NCI-H2227 (cell line): ENCODE data around the gene PTPRJ.

Experiments used
- DNase-seq: peaks from one replicate; lab custom pipeline; 2025; ENCODE audit not compliant: unreplicated experiment; lab: John Stamatoyannopoulos, UW

Gene PTPRJ

DNA sequence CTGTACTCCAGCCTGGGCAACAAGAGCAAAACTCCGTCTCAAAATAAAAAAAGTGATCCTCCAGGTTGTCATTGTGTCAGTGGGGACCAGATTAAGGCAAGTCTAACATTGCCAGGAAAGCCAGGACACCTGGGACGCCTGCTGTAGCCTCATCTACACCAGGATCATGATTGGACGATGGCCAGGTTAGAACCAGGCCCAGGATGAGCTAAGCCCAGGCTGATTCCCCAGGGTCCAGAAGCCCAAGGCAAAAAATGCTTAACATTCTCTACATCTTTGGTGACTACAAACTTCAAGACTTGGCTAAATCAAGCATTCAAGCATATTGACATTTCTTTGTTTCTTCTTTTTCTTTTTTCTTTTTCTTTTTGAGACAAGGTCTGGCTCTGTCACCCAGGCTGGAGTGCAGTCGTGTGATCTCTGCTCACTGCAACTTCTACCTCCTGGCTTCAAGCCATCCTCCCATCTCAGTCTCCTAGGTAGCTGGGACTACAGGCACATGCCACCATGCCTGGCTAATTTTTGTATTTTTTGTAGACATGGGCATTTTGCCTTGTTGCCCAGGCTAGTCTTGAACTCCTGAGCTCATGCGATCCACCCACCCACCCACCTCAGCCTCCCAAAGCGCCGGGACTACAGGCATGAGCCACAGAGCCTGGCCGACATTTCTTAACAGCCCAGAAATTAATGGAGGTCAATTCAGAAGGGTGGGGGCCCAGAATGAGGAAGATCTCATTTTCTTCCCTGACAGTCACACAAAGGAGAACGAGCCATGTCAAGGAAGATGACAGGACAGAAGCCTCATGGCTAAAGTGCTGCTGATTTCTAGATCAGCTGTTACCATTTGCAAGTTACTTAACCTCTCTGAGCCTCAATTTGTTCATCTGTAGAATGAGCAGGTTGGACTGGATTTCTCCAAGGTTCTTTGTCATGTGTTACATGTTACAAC is 12.5 kb upstream of the PTPRJ start:
- DNase-seq: no peak

DNA sequence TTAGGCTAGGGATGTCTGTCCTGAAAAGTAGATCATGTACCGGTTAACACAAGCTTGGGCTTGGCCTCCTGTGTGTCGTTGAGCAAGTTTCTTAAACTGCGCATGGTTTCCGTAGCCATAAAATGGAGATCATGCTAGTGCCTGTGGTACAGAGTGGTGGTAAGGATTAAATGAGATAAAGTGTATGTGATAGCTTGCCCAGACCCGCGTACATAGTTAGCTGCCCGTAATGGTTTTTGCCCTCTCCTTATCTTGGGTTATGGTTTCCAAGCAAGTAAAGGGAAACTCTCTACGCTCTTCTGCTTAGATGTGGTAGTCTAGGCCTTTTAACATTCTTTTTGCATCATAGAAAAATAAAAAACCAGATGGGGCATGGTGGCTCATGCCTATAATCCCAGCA is 11.0 kb upstream of the PTPRJ start:
- no peak for DNase-seq

DNA sequence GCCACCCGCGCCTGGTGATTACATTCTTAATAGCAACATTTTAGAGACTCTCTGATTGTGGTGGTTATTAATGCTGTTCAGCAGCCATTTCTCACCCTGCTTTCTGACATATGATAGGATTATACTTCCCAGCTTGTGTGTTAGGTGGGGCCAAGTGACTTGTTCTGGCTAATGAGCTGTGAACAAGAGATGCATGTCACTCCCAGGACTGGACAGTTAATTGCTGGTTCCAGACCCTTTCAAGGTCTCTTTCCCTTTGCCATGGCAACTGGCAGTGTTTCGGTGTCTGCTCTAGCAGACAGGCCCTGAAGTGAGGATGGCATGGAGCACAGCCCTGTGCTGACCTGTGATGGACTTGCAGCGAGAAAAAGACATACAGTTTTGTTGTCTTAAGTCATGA is 8.9 kb upstream of the PTPRJ start:
- peak; percentile 73 for DNase-seq

DNA sequence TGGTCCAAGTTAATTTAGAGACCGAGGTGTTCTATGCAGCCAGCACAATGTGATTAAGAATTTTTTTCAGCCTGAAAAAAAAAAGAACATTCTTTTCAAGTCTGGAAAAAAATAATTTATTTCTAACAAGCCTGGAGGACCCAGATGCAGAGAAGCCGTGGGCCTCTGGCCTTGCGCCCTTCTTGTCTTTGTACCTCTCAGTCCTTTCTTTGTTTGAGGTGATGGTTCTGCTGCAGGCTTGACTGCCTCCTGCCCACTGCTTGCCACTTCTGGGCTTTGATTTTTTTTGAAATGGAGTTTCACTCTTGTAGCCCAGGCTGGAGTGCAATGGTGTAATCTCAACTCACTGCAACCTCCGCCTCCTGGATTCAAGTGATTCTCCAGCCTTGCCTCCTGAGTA is 7.2 kb upstream of the PTPRJ start:
- DNase-seq: no peak

DNA sequence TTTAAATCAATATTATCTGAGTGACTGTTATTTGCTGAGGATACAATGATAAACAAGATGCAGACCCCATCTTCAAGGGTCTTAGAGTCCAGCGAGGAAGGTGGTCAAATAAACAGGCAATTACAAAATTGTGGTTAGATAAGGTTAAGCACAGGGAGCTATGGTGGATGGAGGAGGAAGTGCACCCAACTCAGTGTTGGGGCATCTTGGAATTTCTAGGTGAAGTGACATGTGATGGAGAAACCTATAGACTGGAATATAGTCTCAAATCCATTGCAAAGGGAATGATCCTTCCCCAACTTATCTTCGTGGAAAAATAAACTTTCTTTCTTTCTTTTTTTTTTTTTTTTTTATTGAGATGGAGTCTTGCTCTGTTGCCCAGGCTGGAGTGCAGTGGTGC is 3.4 kb upstream of the PTPRJ start:
- DNase-seq: no peak

DNA sequence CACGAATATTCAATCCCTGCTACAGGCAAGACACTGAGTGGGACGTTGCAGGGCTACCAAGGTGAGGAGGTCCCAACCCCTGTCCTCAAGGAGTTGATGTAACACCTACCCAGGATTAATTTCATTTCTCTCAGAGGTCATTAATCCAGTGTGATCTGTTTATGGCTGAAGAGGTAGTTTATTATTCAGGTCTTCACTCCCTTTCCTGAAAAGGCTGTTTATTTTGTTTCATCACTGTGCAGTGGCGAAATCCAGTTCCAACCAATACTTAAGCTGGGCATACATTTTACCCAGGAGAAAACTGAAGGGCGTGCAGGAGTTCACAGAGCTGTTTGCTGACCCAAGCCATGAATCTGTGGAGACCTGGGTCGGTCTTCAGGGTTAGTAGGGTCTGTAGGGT is 2.7 kb upstream of the PTPRJ start:
- DNase-seq: no peak

DNA sequence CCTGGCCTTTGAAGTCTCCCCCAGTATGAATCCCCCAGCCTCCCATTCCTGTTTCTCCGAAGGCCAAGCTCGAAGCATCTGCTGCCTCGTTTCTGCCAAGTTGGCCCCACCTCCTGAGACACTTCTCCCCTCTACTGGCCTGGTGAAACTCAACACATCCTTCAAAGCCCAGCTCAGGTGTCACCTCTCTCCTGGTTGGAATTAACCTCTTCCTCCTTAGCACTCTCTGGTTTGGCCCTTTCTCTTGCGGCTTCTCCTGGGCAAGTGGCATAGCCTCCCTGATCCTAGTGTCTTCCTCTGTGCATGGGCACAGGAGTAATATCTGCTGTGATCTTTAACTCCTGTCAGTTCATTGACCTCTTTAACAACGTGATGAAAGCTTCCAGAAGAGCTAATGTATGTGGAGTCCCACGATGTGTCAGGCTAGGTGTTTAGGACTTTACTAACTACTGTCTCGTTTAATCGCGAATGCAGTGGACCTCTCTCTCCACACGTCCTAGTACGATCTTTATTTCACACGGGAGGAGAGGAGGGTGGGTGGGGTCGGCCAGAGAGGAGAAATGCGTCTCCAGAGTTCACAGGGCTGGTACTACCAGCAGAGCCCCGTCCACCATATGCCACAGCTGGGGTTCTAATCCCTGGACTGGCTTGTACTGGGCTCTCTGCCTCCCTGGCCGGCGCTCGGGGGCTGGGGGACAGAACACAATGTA is 826 bp upstream of the PTPRJ start:
- no peak for DNase-seq

DNA sequence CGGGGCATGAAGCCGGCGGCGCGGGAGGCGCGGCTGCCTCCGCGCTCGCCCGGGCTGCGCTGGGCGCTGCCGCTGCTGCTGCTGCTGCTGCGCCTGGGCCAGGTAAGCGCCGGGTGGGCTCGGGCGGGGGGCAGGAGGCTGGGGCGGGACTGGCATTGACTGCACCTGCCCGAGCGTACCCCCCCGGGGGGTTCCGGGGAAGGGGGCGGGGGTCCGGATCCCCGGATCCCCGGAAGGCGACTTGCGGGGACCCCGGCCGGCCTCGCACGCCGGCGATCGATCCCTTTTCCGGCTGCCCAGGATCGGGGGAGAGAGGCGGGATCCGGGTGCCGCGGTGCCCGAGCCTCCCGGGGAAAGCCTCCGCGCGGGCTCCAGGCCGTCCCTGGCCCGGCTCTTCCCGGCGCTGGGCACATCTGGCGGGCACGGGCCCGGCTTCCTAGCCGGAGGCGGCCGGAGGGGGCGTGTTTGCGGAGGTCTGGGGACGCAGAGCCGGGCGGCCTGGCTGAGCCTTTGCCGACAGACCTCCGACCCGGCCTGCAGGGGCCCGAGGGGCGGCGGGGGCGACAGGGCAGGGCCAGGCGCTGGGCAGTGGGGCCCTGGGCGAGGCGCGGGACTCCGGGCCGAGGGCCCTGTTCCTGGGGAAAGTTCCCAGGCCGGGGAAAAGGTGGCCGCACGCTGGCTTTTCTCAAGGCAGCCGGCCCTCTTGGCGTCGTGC is 705 bp downstream of the PTPRJ start:
- DNase-seq: peak; percentile 60

DNA sequence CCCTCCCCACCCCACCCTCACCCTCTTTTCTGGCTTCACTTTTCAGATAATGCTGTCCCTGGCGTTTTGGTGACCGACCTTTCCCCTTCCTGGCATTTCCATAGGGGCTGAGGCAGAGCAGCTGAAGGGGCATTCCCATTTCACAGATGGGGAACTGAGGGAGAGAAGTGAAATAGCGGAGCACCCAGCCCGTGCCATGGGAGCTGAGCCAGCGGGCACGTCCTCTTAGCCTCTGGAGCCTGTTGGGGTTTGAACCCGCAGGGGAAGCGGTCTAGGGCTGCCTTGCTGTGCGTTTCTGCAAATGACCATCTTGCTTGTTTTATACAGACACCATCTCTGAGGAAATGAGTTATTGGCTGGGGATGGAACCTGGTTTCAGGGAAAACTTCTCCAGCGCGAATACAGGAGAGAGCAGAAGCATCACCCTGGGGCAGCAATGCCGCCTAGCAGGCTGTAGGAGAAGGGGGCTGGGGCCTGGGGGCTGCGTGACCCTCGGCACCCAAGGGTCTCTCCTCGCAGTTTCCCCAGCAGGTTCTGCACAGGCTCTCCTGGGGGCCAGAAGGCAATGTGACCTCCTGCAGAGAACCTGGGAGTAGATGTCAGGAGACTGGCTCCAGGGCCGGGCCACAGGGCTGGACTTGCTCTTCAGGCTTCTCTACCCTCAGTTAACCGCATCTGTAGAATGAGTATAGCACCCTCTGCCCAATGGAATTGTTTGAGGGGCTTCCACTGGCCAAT is 1.5 kb downstream of the PTPRJ start:
- DNase-seq: no peak

DNA sequence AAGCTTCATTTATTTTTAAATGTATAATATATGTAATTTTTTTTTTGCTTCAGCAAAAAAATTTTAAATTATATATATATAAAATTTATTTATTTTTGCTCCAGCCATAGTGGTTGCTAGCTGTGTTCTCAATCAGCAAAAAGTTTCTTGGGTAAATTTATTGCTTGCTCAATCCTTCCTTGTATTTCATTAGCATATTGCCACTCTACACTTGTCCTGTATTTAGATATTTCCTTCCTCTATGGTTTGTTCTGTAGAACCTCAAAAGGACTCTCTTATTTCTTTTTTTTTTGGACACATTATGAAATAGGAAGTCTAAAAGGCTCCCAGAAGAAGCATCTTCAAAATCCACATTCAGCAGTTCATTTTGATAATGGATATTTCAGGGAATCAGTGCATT is 2.3 kb downstream of the PTPRJ start:
- DNase-seq: no peak

DNA sequence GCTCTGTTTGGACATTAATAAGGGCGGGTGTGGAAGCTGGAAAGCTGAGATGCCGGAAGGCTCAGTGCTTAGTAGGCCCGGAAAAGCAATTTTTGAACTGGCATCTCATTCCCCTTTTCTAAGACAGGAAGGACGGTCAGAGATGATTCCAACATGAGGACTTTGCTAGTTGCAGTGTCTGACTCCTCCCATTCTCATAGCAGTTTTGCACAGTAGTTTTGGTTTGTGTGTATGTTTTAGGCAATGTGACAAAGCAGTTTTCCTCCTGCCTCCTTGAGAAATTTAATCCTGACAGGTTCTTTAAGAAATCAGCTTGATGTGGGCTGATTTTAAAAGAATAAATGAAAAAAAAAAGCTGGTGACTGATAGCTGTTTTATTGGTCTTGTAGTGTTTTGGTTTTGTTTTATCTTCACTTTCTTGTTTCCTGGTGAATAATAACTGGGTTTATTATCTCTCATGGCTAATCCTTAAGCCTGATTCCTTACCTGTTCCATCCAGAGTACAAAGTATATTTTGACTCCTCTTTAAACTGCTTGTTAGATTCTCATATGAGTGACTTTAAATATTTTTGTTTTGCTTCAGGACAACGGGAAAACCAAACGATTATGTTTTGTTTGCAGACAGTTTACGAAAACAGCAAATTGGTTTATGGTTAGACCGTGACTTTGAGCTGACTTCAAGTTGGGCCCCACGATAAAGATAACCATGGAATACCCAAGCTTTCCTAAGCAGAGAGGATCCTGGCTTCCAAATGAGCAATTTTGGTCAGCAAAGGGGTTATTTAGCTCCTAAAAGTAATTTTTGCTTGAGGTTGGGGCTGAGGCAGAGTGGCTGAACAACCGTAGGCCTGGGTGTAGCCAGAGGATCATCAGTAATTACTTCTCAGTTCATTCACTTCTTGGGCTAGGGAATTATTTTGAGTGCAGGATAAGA is 3.4 kb downstream of the PTPRJ start:
- DNase-seq: no peak

DNA sequence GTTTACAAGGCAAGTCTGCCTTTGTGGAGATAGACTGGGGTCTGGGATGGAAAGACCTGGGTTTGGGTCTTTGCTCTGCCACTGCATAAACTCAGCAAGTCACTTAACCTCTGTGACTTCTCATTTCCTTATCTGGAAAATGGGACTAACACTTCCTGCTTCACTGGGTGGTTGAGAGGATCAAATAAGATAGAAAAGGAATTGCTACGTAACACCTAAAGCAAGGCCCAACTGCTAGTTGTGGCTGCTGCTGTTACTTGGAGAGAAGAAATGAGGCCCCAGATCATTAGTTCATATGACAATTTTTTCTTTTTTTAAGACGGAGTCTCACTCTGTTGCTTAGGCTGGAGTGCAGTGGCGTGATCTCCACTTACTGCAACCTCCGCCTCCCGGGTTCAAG is 5.9 kb downstream of the PTPRJ start:
- no peak for DNase-seq

DNA sequence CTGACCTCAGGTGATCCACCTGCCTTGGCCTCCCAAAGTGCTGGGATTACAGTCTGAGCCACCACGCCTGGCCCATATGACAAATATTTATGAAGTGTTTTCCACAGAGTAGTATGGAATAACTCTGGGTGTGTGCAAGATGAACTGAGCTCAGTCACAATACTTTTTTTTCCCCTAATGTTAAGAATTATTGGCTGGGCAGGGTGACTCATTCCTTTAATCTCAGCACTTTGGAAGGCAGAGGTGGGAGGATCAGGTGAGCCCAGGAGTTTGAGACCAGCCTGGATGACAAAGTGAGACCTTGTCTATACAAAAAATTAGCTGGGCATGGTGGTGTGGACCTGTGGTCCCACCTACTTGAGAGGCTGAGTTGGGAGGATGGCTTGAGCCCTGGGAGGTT is 6.4 kb downstream of the PTPRJ start:
- DNase-seq: no peak

DNA sequence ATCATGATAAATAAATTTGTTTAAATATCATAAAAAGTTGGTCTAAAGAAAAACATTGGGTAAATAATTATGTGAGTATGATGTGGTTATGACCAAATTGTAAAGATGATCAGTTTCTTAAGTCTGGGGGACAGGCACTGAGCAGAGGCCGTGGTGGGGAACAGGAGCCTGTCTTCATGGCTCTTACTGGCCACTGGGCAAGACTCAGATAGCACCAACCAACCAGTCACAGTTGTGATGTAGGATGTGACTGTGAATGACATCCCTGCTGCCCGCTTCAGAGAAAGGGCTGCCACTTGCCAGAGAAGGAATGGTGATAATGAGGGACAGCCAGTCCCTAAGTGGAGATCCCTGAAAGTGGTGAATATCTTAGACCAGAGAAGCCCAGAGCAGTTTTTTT is 7.0 kb downstream of the PTPRJ start:
- no peak for DNase-seq

DNA sequence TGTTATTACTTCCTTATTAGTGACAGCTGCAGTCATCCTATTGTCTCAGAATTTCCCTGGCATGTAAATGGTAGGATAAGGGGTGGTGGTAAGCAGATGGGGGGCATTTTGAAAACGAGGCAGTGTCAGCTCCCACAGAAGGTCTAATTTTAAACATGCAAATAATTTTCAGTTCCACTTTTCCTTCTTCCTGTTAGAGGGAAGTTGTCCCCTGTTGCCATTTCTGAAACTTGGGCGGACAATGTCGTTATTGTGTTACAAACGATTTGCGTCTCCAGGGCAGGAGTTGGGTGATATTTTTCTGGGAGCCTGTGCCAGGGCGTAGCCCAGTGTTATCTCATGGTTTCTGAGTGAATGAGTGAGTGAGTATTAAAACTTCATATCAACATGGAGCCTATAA is 7.4 kb downstream of the PTPRJ start:
- DNase-seq: no peak

DNA sequence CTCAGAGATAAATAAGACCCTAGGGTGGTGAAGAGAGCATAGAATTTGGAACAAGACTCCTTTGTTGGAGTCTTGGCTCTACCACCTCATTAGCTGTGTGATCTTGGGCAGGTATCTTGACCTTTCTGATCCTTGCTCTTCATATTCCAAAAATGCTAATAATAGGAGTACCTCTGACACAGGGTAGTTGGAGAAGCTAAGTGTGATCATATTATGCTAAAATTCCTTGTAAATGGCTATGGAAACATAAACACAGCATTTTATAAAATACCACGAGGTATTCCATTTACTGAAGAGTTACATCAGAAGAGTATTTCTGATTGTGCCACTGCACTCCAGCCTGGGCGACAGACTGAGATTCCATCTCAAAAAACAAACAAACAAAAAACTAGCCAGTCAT is 9.4 kb downstream of the PTPRJ start:
- DNase-seq: no peak

DNA sequence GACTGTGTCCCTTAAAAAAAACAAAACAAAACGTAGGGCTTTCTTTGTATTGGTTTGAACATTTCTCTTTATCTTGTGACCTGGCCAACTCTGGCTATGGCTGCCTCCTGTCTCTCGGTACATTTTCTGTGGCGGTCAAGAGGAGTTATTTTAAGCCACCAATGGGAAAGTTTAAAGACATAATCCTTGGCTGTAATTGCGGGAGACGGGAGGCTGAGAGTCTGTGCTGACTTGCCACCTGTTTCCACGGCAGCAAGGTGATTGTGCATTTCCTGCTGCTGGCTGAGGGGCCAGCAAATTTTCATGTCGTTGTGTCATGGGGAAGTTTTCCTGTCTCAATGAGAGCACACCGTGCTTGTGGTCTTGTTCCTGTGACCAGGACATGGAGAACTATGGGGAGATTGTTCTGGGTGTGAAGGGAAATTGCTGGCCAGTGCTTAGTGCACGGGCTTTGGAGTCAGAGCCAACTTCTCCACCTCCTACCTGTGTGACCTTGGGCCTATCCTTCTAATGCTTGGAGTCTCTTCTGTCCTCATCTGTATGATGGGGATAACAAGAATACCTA is 11.0 kb downstream of the PTPRJ start:
- peak; percentile 45 for DNase-seq

DNA sequence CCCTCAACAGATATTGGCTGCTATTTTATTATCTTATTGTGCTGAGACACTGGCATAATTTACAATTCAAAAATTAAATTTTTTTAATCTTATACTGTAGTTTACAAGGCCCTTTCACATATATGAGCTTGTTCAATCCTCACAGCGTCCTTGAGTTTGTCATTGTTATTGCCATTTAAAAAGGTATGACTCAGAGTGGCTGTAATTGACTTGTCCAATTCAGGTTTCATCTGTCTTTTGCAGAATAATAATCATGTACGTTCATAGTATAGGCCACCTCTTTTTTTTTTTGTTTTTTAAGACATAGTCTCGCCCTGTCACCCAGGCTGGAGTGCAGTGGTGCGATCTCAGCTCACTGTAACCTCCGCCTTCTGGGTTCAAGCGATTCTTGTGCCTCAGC is 11.5 kb downstream of the PTPRJ start:
- no peak for DNase-seq

DNA sequence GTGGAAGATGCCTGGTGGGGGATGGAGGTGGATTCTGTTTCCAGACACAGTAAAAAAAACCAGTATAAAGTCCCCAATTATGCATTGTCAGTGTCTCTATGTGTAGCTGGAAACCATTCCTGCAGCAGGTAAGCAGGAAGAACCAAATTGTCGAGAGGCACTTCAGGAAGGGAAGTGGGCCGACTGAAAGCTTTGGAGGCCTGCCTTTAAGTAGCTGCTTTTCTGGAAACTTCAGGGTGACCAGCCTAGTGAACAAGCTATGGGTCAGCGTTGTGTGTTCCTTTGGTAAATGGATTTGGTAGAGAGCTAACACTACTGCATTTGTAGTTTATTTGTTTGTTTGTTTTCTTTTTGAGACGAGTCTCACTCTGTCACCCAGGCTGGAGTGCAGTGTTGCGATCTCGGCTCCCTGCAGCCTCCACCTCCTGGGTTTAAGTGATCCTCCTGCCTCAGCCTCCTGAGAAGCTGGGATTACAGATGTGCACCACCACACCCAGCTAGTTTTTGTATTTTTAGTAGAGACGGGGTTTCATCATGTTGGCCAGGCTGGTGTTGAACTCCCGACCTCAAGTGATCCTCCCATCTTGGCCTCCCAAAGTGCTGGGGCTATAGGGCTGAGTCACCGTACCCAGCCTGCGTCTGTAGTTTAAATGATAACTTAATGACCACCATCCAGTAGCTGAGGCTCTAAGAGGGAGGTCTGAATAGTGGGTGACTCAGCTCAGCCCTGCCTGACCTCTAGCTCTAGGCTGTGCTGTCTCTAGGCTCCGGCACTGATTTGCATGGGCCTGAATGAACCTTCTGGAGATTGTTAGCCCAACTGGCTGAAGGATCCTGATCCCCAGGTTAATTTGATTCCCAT is 12.8 kb downstream of the PTPRJ start:
- no peak for DNase-seq
